HCT116 (cell line): ENCODE results near the gene ZBTB24. TPM values are rescaled to one million over a fixed set of nuclear protein-coding genes. Genes with fewer than 3 reads are reported as not detected.

Experiments used
- ATAC-seq: fragments of 200-7000 bp; cut with Tn5 transposase; 2 replicates; pipeline ENCODE4 v1.9.1; 2020; ENCODE audit warnings: mild to moderate bottlenecking, moderate library complexity
- BruUV-seq: library from RNA; stranded (reverse); fragments of 400-500 nt; replicated peaks from 2 replicates; lab custom pipeline; 2021; lab: Mats Ljungman, UMichigan
- CTCF ChIA-PET: fragments of 300-600 bp; sonication (Branson Sonifier 250); formaldehyde crosslinking; loops from one replicate; lab custom pipeline; 2021; ENCODE audit warnings: antibody characterized with exemption; lab: Charles Lee
- POLR2A ChIA-PET: fragments of 300-600, 350-600 bp; sonication (Branson Sonifier 250); formaldehyde crosslinking; loops from one replicate; lab custom pipeline; 2021; ENCODE audit warnings: antibody characterized with exemption; lab: Charles Lee
- RAD21 ChIA-PET, 2 experiments: fragments of 300-600 bp; sonication (Branson Sonifier 250); formaldehyde crosslinking; loops; one replicate each; lab custom pipeline; 2023; ENCODE audit warnings: low total read pairs in 2 of 2; ENCODE audit not compliant: uncharacterized antibody in 2 of 2, unreplicated experiment in 2 of 2, low non-redundant PET in 1 of 2; lab: Charles Lee
- DNase-seq: peaks from one replicate; pipeline ENCODE4 v3.0.0-alpha.2; 2010; ENCODE audit warnings: low read depth, low spot score
- H2AFZ ChIP-seq: fragments of 200-600 bp; shearing (Covaris generic), sonication (generic); 2 replicates; pipeline ENCODE4 v1.6.1; 2017; ENCODE audit warnings: low read depth, mixed run types, mixed read lengths, antibody characterized with exemption, low read length; ENCODE audit not compliant: poor library complexity, severe bottlenecking
- H3K27ac ChIP-seq: 2 replicates; pipeline ENCODE4 v1.5.1; 2012; ENCODE audit warnings: low read depth, low read length
- H3K27me3 ChIP-seq: fragments of 200-600 bp; sonication (generic); 2 replicates; pipeline ENCODE4 v1.6.1; 2016; ENCODE audit warnings: mixed run types, low read length, mixed read lengths; ENCODE audit not compliant: insufficient read depth
- H3K36me3 ChIP-seq, 2 experiments: fragments of 200-500 bp in 1 of 2; fragments of 200-600 bp in 1 of 2; sonication (Bioruptor generic) in 1 of 2; sonication (generic) in 1 of 2; 2 replicates each; pipeline versions ENCODE4 v1.5.1 to v1.6.1; 2014 to 2016; ENCODE audit warnings: low read length in 2 of 2, inconsistent platforms in 1 of 2, mixed read lengths in 1 of 2, mixed run types in 1 of 2; ENCODE audit not compliant: insufficient read depth in 2 of 2, control insufficient read depth in 1 of 2
- H3K4me1 ChIP-seq, 2 experiments: fragments of 200-600 bp in 1 of 2; sonication (generic) in 1 of 2; 2 replicates each; pipeline versions ENCODE4 v1.5.1 to v1.6.1; 2012 to 2017; ENCODE audit warnings: low read length in 2 of 2, inconsistent platforms in 1 of 2, mild to moderate bottlenecking in 1 of 2, mixed read lengths in 1 of 2, mixed run types in 1 of 2, moderate library complexity in 1 of 2; ENCODE audit not compliant: insufficient read depth in 2 of 2, control insufficient read depth in 1 of 2
- H3K4me2 ChIP-seq: fragments of 200-600 bp; sonication (generic); 2 replicates; pipeline ENCODE4 v1.6.1; 2017; ENCODE audit warnings: mixed run types, low read length, mixed read lengths
- H3K4me3 ChIP-seq, 2 experiments: fragments of 200-600 bp in 1 of 2; sonication (generic) in 1 of 2; replicated peaks in 1 of 2; 2 replicates each; pipeline ENCODE4 v1.5.1; 2011 to 2016; ENCODE audit warnings: low read length in 2 of 2, control low read depth in 1 of 2, low read depth in 1 of 2, mild to moderate bottlenecking in 1 of 2, mixed read lengths in 1 of 2, mixed run types in 1 of 2
- H3K79me2 ChIP-seq: fragments of 200-600 bp; sonication (generic); 2 replicates; pipeline ENCODE4 v1.6.1; 2017; ENCODE audit warnings: mild to moderate bottlenecking, mixed run types, low read length, moderate library complexity, mixed read lengths; ENCODE audit not compliant: insufficient read depth
- H3K9ac ChIP-seq: fragments of 200-600 bp; sonication (generic); 2 replicates; pipeline ENCODE4 v1.6.1; 2016; ENCODE audit warnings: low read length, mixed read lengths
- H3K9me2 ChIP-seq: fragments of 200-600 bp; sonication (generic), shearing (Covaris generic); 2 replicates; pipeline ENCODE4 v1.6.1; 2017; ENCODE audit warnings: mixed run types, mild to moderate bottlenecking, moderate library complexity; ENCODE audit not compliant: insufficient read depth
- H3K9me3 ChIP-seq, 2 experiments: fragments of 200-500 bp in 1 of 2; fragments of 200-600 bp in 1 of 2; sonication (Bioruptor generic) in 1 of 2; sonication (generic) in 1 of 2; 2 replicates each; pipeline ENCODE4 v1.6.1; 2014 to 2017; ENCODE audit warnings: low read length in 2 of 2, mixed read lengths in 2 of 2, inconsistent platforms in 1 of 2, low read depth in 1 of 2, mild to moderate bottlenecking in 1 of 2, mixed run types in 1 of 2, moderate library complexity in 1 of 2; ENCODE audit not compliant: control insufficient read depth in 1 of 2, insufficient read depth in 1 of 2
- H4K20me1 ChIP-seq: fragments of 200-600 bp; sonication (generic), shearing (Covaris generic); 2 replicates; pipeline ENCODE4 v1.6.1; 2017; ENCODE audit warnings: mixed run types, mild to moderate bottlenecking, moderate library complexity; ENCODE audit not compliant: insufficient read depth
- ATF3 ChIP-seq: IDR thresholded peaks from 2 replicates; pipeline ENCODE4 v1.6.1; 2012
- CBX3 ChIP-seq: IDR thresholded peaks from 2 replicates; pipeline ENCODE4 v1.6.1; 2012; ENCODE audit warnings: low read depth
- CEBPB ChIP-seq: IDR thresholded peaks from 2 replicates; pipeline ENCODE4 v1.6.1; 2012; ENCODE audit warnings: low read depth
- CTCF ChIP-seq, 3 experiments: fragments of 200-600 bp in 1 of 3; sonication (generic) in 1 of 3; IDR thresholded peaks in 2 of 3; conservative IDR thresholded peaks in 1 of 3; 2 replicates each; pipeline ENCODE4 v1.5.1; 2012 to 2017; ENCODE audit warnings: low read depth in 2 of 3, low read length in 2 of 3, antibody characterized with exemption in 1 of 3, borderline replicate concordance in 1 of 3, control low read depth in 1 of 3, mild to moderate bottlenecking in 1 of 3, mixed read lengths in 1 of 3, mixed run types in 1 of 3, moderate library complexity in 1 of 3; ENCODE audit not compliant: insufficient read depth in 1 of 3
- ELF1 ChIP-seq: IDR thresholded peaks from 2 replicates; pipeline ENCODE4 v1.6.1; 2012; ENCODE audit warnings: low read depth, borderline replicate concordance
- EZH2 ChIP-seq: fragments of 200-600 bp; sonication (generic); IDR thresholded peaks from 2 replicates; pipeline ENCODE4 v1.6.1; 2017; ENCODE audit warnings: antibody characterized with exemption, mixed run types
- EZH2phosphoT487 ChIP-seq: fragments of 200-600 bp; IDR thresholded peaks from 2 replicates; pipeline ENCODE4 v1.6.1; 2018; ENCODE audit warnings: antibody characterized with exemption, borderline replicate concordance
- MAX ChIP-seq: IDR thresholded peaks from 2 replicates; pipeline ENCODE4 v1.6.1; 2012
- POLR2A ChIP-seq: IDR thresholded peaks from 2 replicates; pipeline ENCODE4 v1.7.0; 2011; ENCODE audit warnings: borderline replicate concordance; ENCODE audit not compliant: insufficient read depth, insufficient read length; ENCODE audit errors: extremely low read depth
- POLR2AphosphoS5 ChIP-seq: IDR thresholded peaks from 2 replicates; pipeline ENCODE4 v1.6.1; 2011; ENCODE audit warnings: mild to moderate bottlenecking, low read depth, low read length, moderate library complexity
- RAD21 ChIP-seq: IDR thresholded peaks from 2 replicates; pipeline ENCODE4 v1.6.1; 2012; ENCODE audit warnings: low read depth, mild to moderate bottlenecking
- SIN3A ChIP-seq: IDR thresholded peaks from 2 replicates; pipeline ENCODE4 v1.6.1; 2012; ENCODE audit warnings: low read depth
- SP1 ChIP-seq: IDR thresholded peaks from 2 replicates; pipeline ENCODE4 v1.6.1; 2012; ENCODE audit warnings: low read depth
- SRF ChIP-seq: IDR thresholded peaks from 2 replicates; pipeline ENCODE4 v1.6.1; 2012; ENCODE audit warnings: low read depth
- YY1 ChIP-seq: IDR thresholded peaks from 2 replicates; pipeline ENCODE4 v1.6.1; 2011; ENCODE audit warnings: low read length, low read depth, moderate library complexity, mild to moderate bottlenecking; ENCODE audit not compliant: insufficient replicate concordance; ENCODE audit errors: extremely low read depth
- ZFX ChIP-seq: fragments of 450-650 bp; IDR thresholded peaks from 2 replicates; pipeline ENCODE4 v1.6.1; 2017
- ZNF274 ChIP-seq: fragments of 200-500 bp; sonication (Bioruptor generic); IDR thresholded peaks from 2 replicates; pipeline ENCODE4 v1.6.1; 2014; ENCODE audit warnings: mild to moderate bottlenecking, low read depth, low read length, inconsistent platforms
- intact Hi-C: fragments of 100-400 bp; cut with micrococcal nuclease; formaldehyde crosslinking; loops from 2 replicates; pipeline ENCODE4 v1.10.0; 2022
- total RNA-seq: library from RNA; stranded (reverse); gene quantifications from one replicate; pipeline ENCODE4 v1.2.1, GENCODE V29; 2021; ENCODE audit not compliant: unreplicated experiment
- TF ChIP-seq, protein P1 (sequence below): IDR thresholded peaks from 2 replicates; pipeline ENCODE4 v1.6.1; 2012; ENCODE audit warnings: low read depth
- TF ChIP-seq, protein P2 (sequence below): IDR thresholded peaks from 2 replicates; pipeline ENCODE4 v1.6.1; 2011; ENCODE audit warnings: mild to moderate bottlenecking, low read length, moderate library complexity; ENCODE audit not compliant: insufficient replicate concordance; ENCODE audit errors: extremely low read depth

ZBTB24 gene
- total RNA-seq, 1 experiment from 2014 or later = 11.3 TPM

- Histone ChIP-seq H4K20me1 (no peaks in the 10 kb centered on the region), H3K27me3 (no peaks in the 10 kb centered on the region), H3K36me3 (no peaks in the 10 kb centered on the region), H3K4me3 (no peak overlapping the region), H3K9me2 (no peaks in the 10 kb centered on the region), H3K9me3 (no peaks in the 10 kb centered on the region), H3K79me2 (no peaks in the 10 kb centered on the region), H3K4me2 (peak overlapping the region; percentile 33; the same call in 1 of the 2 replicates), H3K4me1 (peaks cover 0 to 11% of the 10 kb centered on the region in 2 experiments; a peak in 2 of 4 replicates), H3K27ac (no peak overlapping the region), H3K9ac (no peak overlapping the region), H2AFZ (no peak overlapping the region)
- intact Hi-C loops = no loop called here
- DNase-seq (no peak), ATAC-seq (no peak)
- BruUV-seq = no TSS peak
- RAD21 ChIA-PET = no interaction called here
- no peak for TF ChIP-seq ZFX
- no peak for TF ChIP-seq POLR2AphosphoS5
- TF ChIP-seq CTCF (IDR thresholded peaks at IDR 0.05 in 2 of 3, conservative IDR thresholded peaks at IDR 0.05 in 1 of 3; ENCODE audit: borderline replicate concordance in 1 of 3, insufficient read depth in 1 of 3, low read depth in 2 of 3, low read length in 2 of 3) = no peak
- TF ChIP-seq, protein P1, sequence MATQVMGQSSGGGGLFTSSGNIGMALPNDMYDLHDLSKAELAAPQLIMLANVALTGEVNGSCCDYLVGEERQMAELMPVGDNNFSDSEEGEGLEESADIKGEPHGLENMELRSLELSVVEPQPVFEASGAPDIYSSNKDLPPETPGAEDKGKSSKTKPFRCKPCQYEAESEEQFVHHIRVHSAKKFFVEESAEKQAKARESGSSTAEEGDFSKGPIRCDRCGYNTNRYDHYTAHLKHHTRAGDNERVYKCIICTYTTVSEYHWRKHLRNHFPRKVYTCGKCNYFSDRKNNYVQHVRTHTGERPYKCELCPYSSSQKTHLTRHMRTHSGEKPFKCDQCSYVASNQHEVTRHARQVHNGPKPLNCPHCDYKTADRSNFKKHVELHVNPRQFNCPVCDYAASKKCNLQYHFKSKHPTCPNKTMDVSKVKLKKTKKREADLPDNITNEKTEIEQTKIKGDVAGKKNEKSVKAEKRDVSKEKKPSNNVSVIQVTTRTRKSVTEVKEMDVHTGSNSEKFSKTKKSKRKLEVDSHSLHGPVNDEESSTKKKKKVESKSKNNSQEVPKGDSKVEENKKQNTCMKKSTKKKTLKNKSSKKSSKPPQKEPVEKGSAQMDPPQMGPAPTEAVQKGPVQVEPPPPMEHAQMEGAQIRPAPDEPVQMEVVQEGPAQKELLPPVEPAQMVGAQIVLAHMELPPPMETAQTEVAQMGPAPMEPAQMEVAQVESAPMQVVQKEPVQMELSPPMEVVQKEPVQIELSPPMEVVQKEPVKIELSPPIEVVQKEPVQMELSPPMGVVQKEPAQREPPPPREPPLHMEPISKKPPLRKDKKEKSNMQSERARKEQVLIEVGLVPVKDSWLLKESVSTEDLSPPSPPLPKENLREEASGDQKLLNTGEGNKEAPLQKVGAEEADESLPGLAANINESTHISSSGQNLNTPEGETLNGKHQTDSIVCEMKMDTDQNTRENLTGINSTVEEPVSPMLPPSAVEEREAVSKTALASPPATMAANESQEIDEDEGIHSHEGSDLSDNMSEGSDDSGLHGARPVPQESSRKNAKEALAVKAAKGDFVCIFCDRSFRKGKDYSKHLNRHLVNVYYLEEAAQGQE = no peak
- TF ChIP-seq YY1 = no peak
- TF ChIP-seq SP1 = no peak
- no peak for TF ChIP-seq EZH2
- TF ChIP-seq ZNF274 = no peak
- no peak for TF ChIP-seq EZH2phosphoT487
- no peak for TF ChIP-seq ELF1
- TF ChIP-seq MAX = no peak
- TF ChIP-seq, protein P2, sequence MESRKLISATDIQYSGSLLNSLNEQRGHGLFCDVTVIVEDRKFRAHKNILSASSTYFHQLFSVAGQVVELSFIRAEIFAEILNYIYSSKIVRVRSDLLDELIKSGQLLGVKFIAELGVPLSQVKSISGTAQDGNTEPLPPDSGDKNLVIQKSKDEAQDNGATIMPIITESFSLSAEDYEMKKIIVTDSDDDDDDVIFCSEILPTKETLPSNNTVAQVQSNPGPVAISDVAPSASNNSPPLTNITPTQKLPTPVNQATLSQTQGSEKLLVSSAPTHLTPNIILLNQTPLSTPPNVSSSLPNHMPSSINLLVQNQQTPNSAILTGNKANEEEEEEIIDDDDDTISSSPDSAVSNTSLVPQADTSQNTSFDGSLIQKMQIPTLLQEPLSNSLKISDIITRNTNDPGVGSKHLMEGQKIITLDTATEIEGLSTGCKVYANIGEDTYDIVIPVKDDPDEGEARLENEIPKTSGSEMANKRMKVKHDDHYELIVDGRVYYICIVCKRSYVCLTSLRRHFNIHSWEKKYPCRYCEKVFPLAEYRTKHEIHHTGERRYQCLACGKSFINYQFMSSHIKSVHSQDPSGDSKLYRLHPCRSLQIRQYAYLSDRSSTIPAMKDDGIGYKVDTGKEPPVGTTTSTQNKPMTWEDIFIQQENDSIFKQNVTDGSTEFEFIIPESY = no peak
- TF ChIP-seq ATF3 = no peak
- no peak for TF ChIP-seq RAD21
- no peak for TF ChIP-seq CEBPB
- no peak for TF ChIP-seq POLR2A
- no peak for TF ChIP-seq SIN3A
- no peak for TF ChIP-seq CBX3
- TF ChIP-seq SRF = no peak
- CTCF ChIA-PET = no interaction called here
- POLR2A ChIA-PET = interaction anchor here (0.7 kb wide), 1 partner anchor 266 kb away, joined by 3 read pairs; the partner anchor contains the start of genes AK9 and FIG4
Measured at GRCh38 chr6:109424946-109425345, 58.1 kb downstream of the ZBTB24 start.
